ENCODE measurements around the gene IL2RA. TPM values are rescaled to one million over a fixed set of nuclear protein-coding genes. Genes with fewer than 3 reads are reported as not detected.

IL2RA gene
- total and polyA plus RNA-seq, 9 of the 15 experiments (the other 6 are each of a cell fraction or from before 2014, with no cell fraction given), result 0.95 TPM; not detected in 8

- TF ChIP-seq, protein P1, sequence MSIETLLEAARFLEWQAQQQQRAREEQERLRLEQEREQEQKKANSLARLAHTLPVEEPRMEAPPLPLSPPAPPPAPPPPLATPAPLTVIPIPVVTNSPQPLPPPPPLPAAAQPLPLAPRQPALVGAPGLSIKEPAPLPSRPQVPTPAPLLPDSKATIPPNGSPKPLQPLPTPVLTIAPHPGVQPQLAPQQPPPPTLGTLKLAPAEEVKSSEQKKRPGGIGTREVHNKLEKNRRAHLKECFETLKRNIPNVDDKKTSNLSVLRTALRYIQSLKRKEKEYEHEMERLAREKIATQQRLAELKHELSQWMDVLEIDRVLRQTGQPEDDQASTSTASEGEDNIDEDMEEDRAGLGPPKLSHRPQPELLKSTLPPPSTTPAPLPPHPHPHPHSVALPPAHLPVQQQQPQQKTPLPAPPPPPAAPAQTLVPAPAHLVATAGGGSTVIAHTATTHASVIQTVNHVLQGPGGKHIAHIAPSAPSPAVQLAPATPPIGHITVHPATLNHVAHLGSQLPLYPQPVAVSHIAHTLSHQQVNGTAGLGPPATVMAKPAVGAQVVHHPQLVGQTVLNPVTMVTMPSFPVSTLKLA (conservative IDR thresholded peaks at IDR 0.05), result peak; percentile 35 to 46
- TF ChIP-seq, protein P2, sequence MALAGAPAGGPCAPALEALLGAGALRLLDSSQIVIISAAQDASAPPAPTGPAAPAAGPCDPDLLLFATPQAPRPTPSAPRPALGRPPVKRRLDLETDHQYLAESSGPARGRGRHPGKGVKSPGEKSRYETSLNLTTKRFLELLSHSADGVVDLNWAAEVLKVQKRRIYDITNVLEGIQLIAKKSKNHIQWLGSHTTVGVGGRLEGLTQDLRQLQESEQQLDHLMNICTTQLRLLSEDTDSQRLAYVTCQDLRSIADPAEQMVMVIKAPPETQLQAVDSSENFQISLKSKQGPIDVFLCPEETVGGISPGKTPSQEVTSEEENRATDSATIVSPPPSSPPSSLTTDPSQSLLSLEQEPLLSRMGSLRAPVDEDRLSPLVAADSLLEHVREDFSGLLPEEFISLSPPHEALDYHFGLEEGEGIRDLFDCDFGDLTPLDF (CRISPR knock-in tag; IDR thresholded peaks at IDR 0.05), result peak; percentile 46; the same call in 1 of the 2 replicates
- no peak for TF ChIP-seq SETDB1 (IDR thresholded peaks at IDR 0.05; ENCODE audit: low read length)
- no peak for TF ChIP-seq MCM3 (IDR thresholded peaks at IDR 0.05)
- TF ChIP-seq, protein P3, sequence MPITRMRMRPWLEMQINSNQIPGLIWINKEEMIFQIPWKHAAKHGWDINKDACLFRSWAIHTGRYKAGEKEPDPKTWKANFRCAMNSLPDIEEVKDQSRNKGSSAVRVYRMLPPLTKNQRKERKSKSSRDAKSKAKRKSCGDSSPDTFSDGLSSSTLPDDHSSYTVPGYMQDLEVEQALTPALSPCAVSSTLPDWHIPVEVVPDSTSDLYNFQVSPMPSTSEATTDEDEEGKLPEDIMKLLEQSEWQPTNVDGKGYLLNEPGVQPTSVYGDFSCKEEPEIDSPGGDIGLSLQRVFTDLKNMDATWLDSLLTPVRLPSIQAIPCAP (CRISPR knock-in tag; IDR thresholded peaks at IDR 0.05; ENCODE audit: borderline replicate concordance), result no peak
- TF ChIP-seq JUN (IDR thresholded peaks at IDR 0.05; ENCODE audit: borderline replicate concordance, low read depth, low read length), result peak; percentile 12; the same call in 1 of the 2 replicates
- no peak for TF ChIP-seq JUN (CRISPR knock-in tag; IDR thresholded peaks at IDR 0.05; ENCODE audit: borderline replicate concordance)
- no peak for TF ChIP-seq SAFB2 (IDR thresholded peaks at IDR 0.05; ENCODE audit: borderline replicate concordance, low read depth, low read length, severe bottlenecking)
- no peak for TF ChIP-seq NCOA1 (IDR thresholded peaks at IDR 0.05; ENCODE audit: low read depth)
- TF ChIP-seq, protein P4, sequence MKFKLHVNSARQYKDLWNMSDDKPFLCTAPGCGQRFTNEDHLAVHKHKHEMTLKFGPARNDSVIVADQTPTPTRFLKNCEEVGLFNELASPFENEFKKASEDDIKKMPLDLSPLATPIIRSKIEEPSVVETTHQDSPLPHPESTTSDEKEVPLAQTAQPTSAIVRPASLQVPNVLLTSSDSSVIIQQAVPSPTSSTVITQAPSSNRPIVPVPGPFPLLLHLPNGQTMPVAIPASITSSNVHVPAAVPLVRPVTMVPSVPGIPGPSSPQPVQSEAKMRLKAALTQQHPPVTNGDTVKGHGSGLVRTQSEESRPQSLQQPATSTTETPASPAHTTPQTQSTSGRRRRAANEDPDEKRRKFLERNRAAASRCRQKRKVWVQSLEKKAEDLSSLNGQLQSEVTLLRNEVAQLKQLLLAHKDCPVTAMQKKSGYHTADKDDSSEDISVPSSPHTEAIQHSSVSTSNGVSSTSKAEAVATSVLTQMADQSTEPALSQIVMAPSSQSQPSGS (CRISPR knock-in tag; IDR thresholded peaks at IDR 0.05), result no peak
- TF ChIP-seq GABPA (tag; conservative IDR thresholded peaks at IDR 0.05; ENCODE audit: low read depth), result 0 out of 2 replicates have a peak, but pooled peaks have one; percentile 5
- TF ChIP-seq NFYB (IDR thresholded peaks at IDR 0.05; ENCODE audit: extremely low read depth, insufficient read length), result no peak
- TF ChIP-seq ZNF551 (CRISPR knock-in tag; IDR thresholded peaks at IDR 0.05), result no peak
- no peak for TF ChIP-seq KLF16 (IDR thresholded peaks at IDR 0.05)
- no peak for TF ChIP-seq PML (IDR thresholded peaks at IDR 0.05; ENCODE audit: low read length)
- TF ChIP-seq, protein P5, sequence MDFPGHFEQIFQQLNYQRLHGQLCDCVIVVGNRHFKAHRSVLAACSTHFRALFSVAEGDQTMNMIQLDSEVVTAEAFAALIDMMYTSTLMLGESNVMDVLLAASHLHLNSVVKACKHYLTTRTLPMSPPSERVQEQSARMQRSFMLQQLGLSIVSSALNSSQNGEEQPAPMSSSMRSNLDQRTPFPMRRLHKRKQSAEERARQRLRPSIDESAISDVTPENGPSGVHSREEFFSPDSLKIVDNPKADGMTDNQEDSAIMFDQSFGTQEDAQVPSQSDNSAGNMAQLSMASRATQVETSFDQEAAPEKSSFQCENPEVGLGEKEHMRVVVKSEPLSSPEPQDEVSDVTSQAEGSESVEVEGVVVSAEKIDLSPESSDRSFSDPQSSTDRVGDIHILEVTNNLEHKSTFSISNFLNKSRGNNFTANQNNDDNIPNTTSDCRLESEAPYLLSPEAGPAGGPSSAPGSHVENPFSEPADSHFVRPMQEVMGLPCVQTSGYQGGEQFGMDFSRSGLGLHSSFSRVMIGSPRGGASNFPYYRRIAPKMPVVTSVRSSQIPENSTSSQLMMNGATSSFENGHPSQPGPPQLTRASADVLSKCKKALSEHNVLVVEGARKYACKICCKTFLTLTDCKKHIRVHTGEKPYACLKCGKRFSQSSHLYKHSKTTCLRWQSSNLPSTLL (IDR thresholded peaks at IDR 0.05), result peak; percentile 77
- TF ChIP-seq ZNF511 (CRISPR knock-in tag; IDR thresholded peaks at IDR 0.05), result no peak
- TF ChIP-seq PHB (CRISPR knock-in tag; IDR thresholded peaks at IDR 0.05), result no peak
- no peak for TF ChIP-seq GTF2F1 (IDR thresholded peaks at IDR 0.05; ENCODE audit: low read depth, low read length)
- TF ChIP-seq MED1 (CRISPR knock-in tag; IDR thresholded peaks at IDR 0.05; ENCODE audit: borderline replicate concordance), result 0 out of 2 replicates have a peak, but pooled peaks have one; percentile 24
Observed at GRCh38 chr10:5976512-5977470, 85.4 kb downstream of the IL2RA start (continued).
